HPDE6-E6E7 (cell line): ENCODE measurements around the gene GP5.

Source experiments
- DNase-seq: peaks from one replicate; pipeline ENCODE4 v3.0.0; 2011; ENCODE audit warnings: missing footprints; ENCODE audit errors: extremely low spot score

The GP5 gene

GRCh38 chr3:194399166-194399565 lies at the start of gene GP5:
TSS of gene GP5 (minus strand) at chr3:194399266. CDS start at chr3:194398282, 984 bp downstream.
- no peak for DNase-seq

- DNase-seq: no peak
Observed at GRCh38 chr3:194447657-194448056, 48.6 kb upstream of the GP5 start.

GRCh38 chr3:194447161-194447560 lies 48.1 kb upstream of the GP5 start:
- no peak for DNase-seq

- no peak for DNase-seq
Observed at GRCh38 chr3:194446754-194447153, 47.7 kb upstream of the GP5 start.

- DNase-seq: no peak
Observed at GRCh38 chr3:194446172-194446571, 47.1 kb upstream of the GP5 start.

GRCh38 chr3:194443901-194444300 lies 44.8 kb upstream of the GP5 start:
- DNase-seq: no peak

- DNase-seq: no peak
Observed at GRCh38 chr3:194440756-194441155, 41.7 kb upstream of the GP5 start.

GRCh38 chr3:194439881-194440550 lies 41.0 kb upstream of the GP5 start:
- no peak for DNase-seq

GRCh38 chr3:194434503-194434902 lies 35.4 kb upstream of the GP5 start:
- no peak for DNase-seq

- DNase-seq: no peak
Observed at GRCh38 chr3:194431554-194431953, 32.5 kb upstream of the GP5 start.

GRCh38 chr3:194425399-194425798 lies 26.3 kb upstream of the GP5 start:
- DNase-seq: no peak

GRCh38 chr3:194424953-194425352 lies 25.9 kb upstream of the GP5 start:
- DNase-seq: no peak

- DNase-seq: no peak
Observed at GRCh38 chr3:194424373-194424772, 25.3 kb upstream of the GP5 start.

GRCh38 chr3:194423317-194423716 lies 24.3 kb upstream of the GP5 start:
- DNase-seq: no peak

- no peak for DNase-seq
Observed at GRCh38 chr3:194422188-194422587, 23.1 kb upstream of the GP5 start.

- DNase-seq: no peak
Observed at GRCh38 chr3:194418671-194419070, 19.6 kb upstream of the GP5 start.

GRCh38 chr3:194407423-194407822 lies 8.4 kb upstream of the GP5 start:
- no peak for DNase-seq

GRCh38 chr3:194405766-194406165 lies 6.7 kb upstream of the GP5 start:
- DNase-seq: no peak

- DNase-seq: no peak
Observed at GRCh38 chr3:194404365-194405140, 5.5 kb upstream of the GP5 start.

- DNase-seq: no peak
Observed at GRCh38 chr3:194401868-194402329, 2.8 kb upstream of the GP5 start.

- DNase-seq: no peak
Observed at GRCh38 chr3:194401346-194401745, 2.3 kb upstream of the GP5 start.

- no peak for DNase-seq
Observed at GRCh38 chr3:194399874-194400411, 877 bp upstream of the GP5 start.

- no peak for DNase-seq
Observed at GRCh38 chr3:194397757-194398312, 1.2 kb downstream of the GP5 start.
